22Rv1 (cell line): Measurements from ENCODE around the gene IFNAR1.

Source experiments
- CTCF ChIP-seq: fragments of 450-650 bp; IDR thresholded peaks from 2 replicates; pipeline ENCODE4 v1.5.1; 2017; ENCODE audit warnings: mild to moderate bottlenecking
- ZFX ChIP-seq: fragments of 450-650 bp; IDR thresholded peaks from 2 replicates; pipeline ENCODE4 v1.6.1; 2017; ENCODE audit warnings: antibody characterized with exemption, borderline replicate concordance

GRCh38 chr21:33360281-33360680, 35.5 kb downstream of the IFNAR1 start:
- no peak for TF ChIP-seq CTCF
- no peak for TF ChIP-seq ZFX
